ENCODE results near the gene RNF121.

Gene RNF121

DNA sequence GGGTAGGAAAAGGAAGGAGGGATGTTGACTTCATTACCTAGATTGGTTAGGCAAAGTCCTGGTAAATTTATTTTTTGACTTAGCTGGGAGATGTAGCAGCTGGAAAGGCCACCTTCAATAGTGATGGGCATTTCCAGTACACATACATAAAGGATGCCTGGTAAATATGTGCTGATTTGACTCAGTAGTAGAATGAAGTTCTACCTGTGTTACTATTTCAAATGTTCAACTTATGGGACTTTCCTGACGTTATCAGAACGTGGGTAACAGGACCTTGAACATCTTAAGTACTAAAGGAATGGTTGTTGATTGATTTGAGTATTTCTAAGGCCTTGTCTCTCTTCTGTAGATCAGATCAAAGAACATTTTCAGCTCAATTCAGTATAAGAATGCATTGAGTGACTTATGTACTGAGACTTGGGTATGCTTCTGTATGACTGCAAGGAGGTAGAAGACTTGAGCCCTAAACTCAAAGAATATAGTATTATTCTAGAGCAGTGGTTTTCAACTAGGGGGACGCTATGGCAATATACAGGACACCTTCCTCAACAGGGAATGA, 27.1 kb downstream of the RNF121 start:
- Histone ChIP-seq H3K9me3 (ENCODE audit: control insufficient read depth in 5 of 5, low read length in 5 of 5) (no peaks in the 10 kb centered on the region), H3K4me3 (ENCODE audit: low read depth in 1 of 5, low read length in 5 of 5) (no peak overlapping the region), H3K4me1 (ENCODE audit: control insufficient read depth in 5 of 5, insufficient read depth in 5 of 5, low read length in 5 of 5) (no peaks in the 10 kb centered on the region)

DNA sequence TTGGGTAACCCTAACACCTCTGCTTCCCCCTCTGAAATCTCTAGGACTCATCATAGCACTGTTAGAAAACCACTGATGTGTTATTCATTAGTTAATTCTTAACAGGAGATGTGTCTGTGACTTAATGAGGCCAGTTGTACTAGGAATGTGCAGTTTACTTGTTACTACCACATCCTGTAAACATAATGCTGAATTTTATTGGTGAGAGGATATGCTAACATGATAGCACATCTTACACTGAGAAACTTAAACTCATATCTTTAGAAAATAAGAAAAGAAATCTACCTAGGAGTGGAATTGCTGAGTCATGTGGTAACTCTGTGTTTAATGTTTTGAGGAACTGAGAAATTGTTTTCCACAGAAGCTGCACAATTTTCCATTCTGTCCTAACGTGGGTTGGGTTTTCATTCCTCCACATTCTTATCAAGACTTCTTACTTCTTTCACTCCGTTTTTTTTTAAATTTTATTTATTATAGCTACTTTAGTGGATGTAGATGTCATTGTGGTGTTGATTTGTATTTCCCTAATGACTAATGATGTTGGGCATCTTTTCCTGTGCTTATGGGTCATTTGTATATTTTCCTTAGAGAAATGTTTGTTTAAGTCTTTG, 33.7 kb downstream of the RNF121 start:
- Histone ChIP-seq H3K4me1 (ENCODE audit: control insufficient read depth in 5 of 5, insufficient read depth in 5 of 5, low read length in 5 of 5) (no peaks in the 10 kb centered on the region), H3K4me3 (ENCODE audit: low read depth in 1 of 5, low read length in 5 of 5) (no peak overlapping the region), H3K27me3 (ENCODE audit: control insufficient read depth in 5 of 5, insufficient read depth in 4 of 5, low read length in 5 of 5) (no peaks in the 10 kb centered on the region), H3K9me3 (ENCODE audit: control insufficient read depth in 5 of 5, low read length in 5 of 5) (peaks cover 0 to 4% (median 0%) of the 10 kb centered on the region in 5 donors), H3K9ac (ENCODE audit: low read length in 5 of 5) (no peak overlapping the region), H3K27ac (ENCODE audit: low read depth, low read length) (no peak overlapping the region), H3K36me3 (ENCODE audit: control insufficient read depth in 5 of 5, insufficient read depth in 5 of 5, low read length in 5 of 5) (peaks cover 12 to 32% (median 25%) of the 10 kb centered on the region in 5 donors)

More for the DNA sequence above, 27.1 kb downstream of the RNF121 start:
- no peak overlapping the region for H3K27ac ChIP-seq (ENCODE audit: low read depth, low read length)
- H3K36me3 ChIP-seq (ENCODE audit: control insufficient read depth in 5 of 5, insufficient read depth in 5 of 5, low read length in 5 of 5): peaks cover 7 to 13% (median 10%) of the 10 kb centered on the region in 5 donors
- H3K9ac ChIP-seq (ENCODE audit: low read length in 5 of 5): no peak overlapping the region
- no peaks in the 10 kb centered on the region for H3K27me3 ChIP-seq (ENCODE audit: control insufficient read depth in 5 of 5, insufficient read depth in 4 of 5, low read length in 5 of 5)

DNA sequence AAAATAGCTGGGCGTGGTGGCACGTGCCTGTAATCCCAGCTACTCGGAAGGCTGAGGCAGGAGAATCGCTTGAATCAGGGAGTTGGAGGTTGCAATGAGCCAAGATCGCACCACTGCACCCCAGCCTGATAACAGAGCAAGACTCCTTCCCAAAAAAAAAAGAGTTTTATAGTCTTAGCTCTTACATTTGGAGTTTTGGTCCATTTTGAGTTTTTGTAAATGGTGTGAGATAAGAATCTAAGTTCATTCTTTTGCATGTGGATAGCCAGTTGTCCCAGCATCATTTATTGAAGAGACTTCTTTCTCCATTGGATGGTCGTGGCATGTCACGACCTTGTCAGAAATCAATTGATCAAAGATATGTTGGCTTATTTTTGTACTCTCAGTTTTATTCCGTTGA, 34.6 kb downstream of the RNF121 start:
- no peak overlapping the region for H3K27ac ChIP-seq (ENCODE audit: low read depth, low read length)
- no peak overlapping the region for H3K4me3 ChIP-seq (ENCODE audit: low read depth in 1 of 5, low read length in 5 of 5)
- no peak overlapping the region for H3K9ac ChIP-seq (ENCODE audit: low read length in 5 of 5)
- peaks cover 0 to 4% (median 0%) of the 10 kb centered on the region in 5 donors for H3K9me3 ChIP-seq (ENCODE audit: control insufficient read depth in 5 of 5, low read length in 5 of 5)
- H3K36me3 ChIP-seq (ENCODE audit: control insufficient read depth in 5 of 5, insufficient read depth in 5 of 5, low read length in 5 of 5): peaks cover 13 to 36% (median 28%) of the 10 kb centered on the region in 5 donors
- H3K4me1 ChIP-seq (ENCODE audit: control insufficient read depth in 5 of 5, insufficient read depth in 5 of 5, low read length in 5 of 5): no peaks in the 10 kb centered on the region
- no peaks in the 10 kb centered on the region for H3K27me3 ChIP-seq (ENCODE audit: control insufficient read depth in 5 of 5, insufficient read depth in 4 of 5, low read length in 5 of 5)

DNA sequence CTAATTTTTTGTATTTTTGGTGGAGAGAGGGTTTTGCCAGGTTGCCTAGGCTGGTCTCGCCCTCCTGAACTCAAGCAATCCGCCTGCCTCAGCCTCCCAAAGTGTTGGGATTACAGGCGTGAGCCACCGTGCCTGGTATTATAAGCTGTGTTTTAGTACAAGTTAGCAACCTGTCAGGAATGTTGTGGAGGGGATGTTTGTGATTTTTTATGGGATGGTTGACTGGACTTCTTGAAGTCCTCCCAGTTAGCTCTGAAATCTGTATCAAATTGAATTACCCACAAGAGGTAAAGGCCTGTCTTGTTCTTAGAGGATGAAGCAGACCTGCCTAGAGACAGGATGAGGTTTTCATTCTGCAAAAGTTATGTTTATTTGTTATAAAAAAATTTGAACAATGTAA, 35.8 kb downstream of the RNF121 start:
- peaks cover 13 to 39% (median 28%) of the 10 kb centered on the region in 5 donors for H3K36me3 ChIP-seq (ENCODE audit: control insufficient read depth in 5 of 5, insufficient read depth in 5 of 5, low read length in 5 of 5)
- H3K4me1 ChIP-seq (ENCODE audit: control insufficient read depth in 5 of 5, insufficient read depth in 5 of 5, low read length in 5 of 5): no peaks in the 10 kb centered on the region
- H3K9ac ChIP-seq (ENCODE audit: low read length in 5 of 5): no peak overlapping the region
- no peak overlapping the region for H3K4me3 ChIP-seq (ENCODE audit: low read depth in 1 of 5, low read length in 5 of 5)
- peaks cover 0 to 4% (median 0%) of the 10 kb centered on the region in 5 donors for H3K9me3 ChIP-seq (ENCODE audit: control insufficient read depth in 5 of 5, low read length in 5 of 5)
- no peaks in the 10 kb centered on the region for H3K27me3 ChIP-seq (ENCODE audit: control insufficient read depth in 5 of 5, insufficient read depth in 4 of 5, low read length in 5 of 5)
- no peak overlapping the region for H3K27ac ChIP-seq (ENCODE audit: low read depth, low read length)

DNA sequence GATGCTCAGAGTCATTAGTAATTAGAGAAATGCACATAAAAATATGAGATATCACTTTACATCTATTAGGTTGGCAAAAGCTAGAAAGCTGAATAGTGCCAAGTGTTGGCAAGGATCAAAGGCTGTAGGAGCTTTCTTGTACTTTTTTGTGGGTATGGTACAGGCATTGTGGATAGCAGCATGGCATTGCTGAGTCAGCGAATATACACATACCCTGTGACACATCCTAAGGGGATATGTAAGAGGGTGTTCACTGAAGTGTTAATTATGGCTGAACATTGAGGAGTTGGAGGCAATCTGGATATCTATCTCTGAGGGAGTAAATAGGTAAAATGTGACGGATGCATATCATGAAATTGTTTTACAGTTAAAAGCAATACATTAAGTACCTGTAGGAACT, 42.8 kb downstream of the RNF121 start:
- Histone ChIP-seq H3K27ac (ENCODE audit: low read depth, low read length) (no peak overlapping the region), H3K9ac (ENCODE audit: low read length in 5 of 5) (no peak overlapping the region), H3K4me3 (ENCODE audit: low read depth in 1 of 5, low read length in 5 of 5) (no peak overlapping the region), H3K27me3 (ENCODE audit: control insufficient read depth in 5 of 5, insufficient read depth in 4 of 5, low read length in 5 of 5) (no peaks in the 10 kb centered on the region), H3K4me1 (ENCODE audit: control insufficient read depth in 5 of 5, insufficient read depth in 5 of 5, low read length in 5 of 5) (no peaks in the 10 kb centered on the region), H3K9me3 (ENCODE audit: control insufficient read depth in 5 of 5, low read length in 5 of 5) (no peaks in the 10 kb centered on the region), H3K36me3 (ENCODE audit: control insufficient read depth in 5 of 5, insufficient read depth in 5 of 5, low read length in 5 of 5) (peaks cover 7 to 24% (median 14%) of the 10 kb centered on the region in 5 donors)

DNA sequence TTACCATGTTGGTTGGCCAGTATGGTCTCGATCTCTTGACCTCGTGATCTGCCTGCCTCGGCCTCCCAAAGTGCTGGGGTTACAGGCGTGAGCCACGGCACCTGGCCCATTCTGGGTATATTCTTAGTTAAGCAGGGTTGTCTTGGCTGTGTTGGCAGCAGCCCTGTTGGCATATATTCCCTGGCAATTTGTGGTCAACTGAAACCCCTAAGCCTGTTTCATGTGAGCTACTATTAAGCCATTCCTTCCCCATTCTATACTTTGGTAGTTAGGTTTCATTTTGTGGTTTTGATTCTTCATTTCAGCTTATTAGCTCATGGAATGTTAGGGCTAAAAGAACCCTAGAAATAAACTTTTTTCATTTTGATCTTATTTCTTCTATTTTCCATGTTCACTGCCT, 47.7 kb downstream of the RNF121 start:
- no peaks in the 10 kb centered on the region for H3K27me3 ChIP-seq (ENCODE audit: control insufficient read depth in 5 of 5, insufficient read depth in 4 of 5, low read length in 5 of 5)
- no peak overlapping the region for H3K4me3 ChIP-seq (ENCODE audit: low read depth in 1 of 5, low read length in 5 of 5)
- no peaks in the 10 kb centered on the region for H3K4me1 ChIP-seq (ENCODE audit: control insufficient read depth in 5 of 5, insufficient read depth in 5 of 5, low read length in 5 of 5)
- peaks cover 0 to 23% (median 10%) of the 10 kb centered on the region in 5 donors for H3K36me3 ChIP-seq (ENCODE audit: control insufficient read depth in 5 of 5, insufficient read depth in 5 of 5, low read length in 5 of 5)
- no peaks in the 10 kb centered on the region for H3K9me3 ChIP-seq (ENCODE audit: control insufficient read depth in 5 of 5, low read length in 5 of 5)
- no peak overlapping the region for H3K27ac ChIP-seq (ENCODE audit: low read depth, low read length)
- H3K9ac ChIP-seq (ENCODE audit: low read length in 5 of 5): no peak overlapping the region

DNA sequence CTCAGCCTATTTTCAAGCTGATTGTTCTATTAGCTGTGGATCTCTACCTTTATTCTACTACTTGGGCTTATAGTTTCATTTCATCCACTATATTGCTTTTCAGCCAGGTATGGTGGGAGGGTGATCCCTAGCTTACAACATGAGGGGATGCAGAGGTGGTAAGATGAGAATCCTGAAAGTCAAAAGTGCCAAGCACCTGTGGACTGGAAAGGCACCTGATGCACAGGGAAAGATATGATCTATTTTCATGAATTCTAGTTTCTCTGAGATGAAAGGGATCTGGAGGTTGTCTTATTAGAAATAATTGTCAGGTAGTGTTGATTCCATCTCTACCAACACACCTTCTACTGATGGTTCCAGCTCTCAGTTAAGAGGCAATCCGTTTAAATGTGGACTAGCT, 48.2 kb downstream of the RNF121 start:
- no peaks in the 10 kb centered on the region for H3K4me1 ChIP-seq (ENCODE audit: control insufficient read depth in 5 of 5, insufficient read depth in 5 of 5, low read length in 5 of 5)
- no peak overlapping the region for H3K27ac ChIP-seq (ENCODE audit: low read depth, low read length)
- H3K27me3 ChIP-seq (ENCODE audit: control insufficient read depth in 5 of 5, insufficient read depth in 4 of 5, low read length in 5 of 5): no peaks in the 10 kb centered on the region
- H3K36me3 ChIP-seq (ENCODE audit: control insufficient read depth in 5 of 5, insufficient read depth in 5 of 5, low read length in 5 of 5): peaks cover 0 to 21% (median 10%) of the 10 kb centered on the region in 5 donors
- no peak overlapping the region for H3K9ac ChIP-seq (ENCODE audit: low read length in 5 of 5)
- H3K4me3 ChIP-seq (ENCODE audit: low read depth in 1 of 5, low read length in 5 of 5): no peak overlapping the region
- H3K9me3 ChIP-seq (ENCODE audit: control insufficient read depth in 5 of 5, low read length in 5 of 5): no peaks in the 10 kb centered on the region

DNA sequence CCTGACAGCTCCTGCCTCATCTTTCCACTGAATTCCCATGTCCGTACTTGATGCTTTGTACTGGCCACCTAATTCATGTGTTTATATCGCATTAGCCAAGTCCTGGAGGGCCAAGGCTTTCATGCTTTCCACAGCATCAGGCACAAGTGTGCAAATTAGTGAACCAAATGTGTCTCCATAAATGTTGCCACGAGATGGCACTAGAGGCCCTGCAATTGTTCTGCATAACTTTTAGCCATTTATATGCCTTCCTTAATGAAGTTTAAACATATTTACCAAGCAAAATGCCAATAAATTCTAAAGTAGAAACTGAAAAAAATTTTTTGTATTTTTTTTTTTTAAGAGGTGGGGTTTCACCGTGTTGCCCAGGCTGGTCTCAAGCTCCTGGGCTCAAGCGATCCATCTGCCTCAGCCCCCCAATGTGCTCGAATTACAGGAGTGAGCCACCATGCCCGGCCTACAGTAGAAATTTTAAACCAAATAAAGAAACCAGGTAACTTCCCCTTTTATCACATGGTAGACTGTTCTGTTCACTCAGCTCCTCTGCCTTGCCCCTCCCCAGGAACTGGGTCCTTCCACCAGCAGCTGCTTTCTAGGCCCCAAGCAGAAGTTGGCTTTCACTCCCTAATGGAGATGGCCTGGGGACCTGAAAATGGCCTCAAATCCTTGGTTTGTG, 49.0 kb downstream of the RNF121 start:
- Histone ChIP-seq H3K36me3 (ENCODE audit: control insufficient read depth in 5 of 5, insufficient read depth in 5 of 5, low read length in 5 of 5) (peaks cover 0 to 21% (median 10%) of the 10 kb centered on the region in 5 donors), H3K9ac (ENCODE audit: low read length in 5 of 5) (no peak overlapping the region), H3K4me1 (ENCODE audit: control insufficient read depth in 5 of 5, insufficient read depth in 5 of 5, low read length in 5 of 5) (no peaks in the 10 kb centered on the region), H3K9me3 (ENCODE audit: control insufficient read depth in 5 of 5, low read length in 5 of 5) (no peaks in the 10 kb centered on the region), H3K27me3 (ENCODE audit: control insufficient read depth in 5 of 5, insufficient read depth in 4 of 5, low read length in 5 of 5) (no peaks in the 10 kb centered on the region), H3K27ac (ENCODE audit: low read depth, low read length) (no peak overlapping the region), H3K4me3 (ENCODE audit: low read depth in 1 of 5, low read length in 5 of 5) (no peak overlapping the region)

DNA sequence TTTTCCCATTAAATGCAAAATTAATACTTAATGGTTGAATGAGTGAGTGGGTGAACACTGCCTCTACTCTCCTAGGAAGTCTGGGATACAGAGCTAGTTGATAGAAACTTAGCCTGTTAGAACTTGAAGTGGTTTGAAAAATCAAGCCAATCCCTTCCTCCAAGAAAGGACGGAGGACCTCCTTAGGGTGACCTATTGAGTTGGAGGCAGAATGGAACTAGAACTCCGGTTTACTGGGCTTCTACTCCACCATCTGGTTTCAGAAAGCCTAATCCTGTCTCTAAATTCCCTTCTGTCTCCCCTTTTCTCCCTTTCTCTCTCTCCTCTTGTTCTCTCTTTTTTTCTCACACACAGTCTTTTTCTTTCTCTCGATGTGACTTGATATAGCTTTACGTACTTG, 50.2 kb downstream of the RNF121 start:
- H3K27me3 ChIP-seq (ENCODE audit: control insufficient read depth in 5 of 5, insufficient read depth in 4 of 5, low read length in 5 of 5): no peaks in the 10 kb centered on the region
- H3K4me3 ChIP-seq (ENCODE audit: low read depth in 1 of 5, low read length in 5 of 5): no peak overlapping the region
- no peak overlapping the region for H3K9ac ChIP-seq (ENCODE audit: low read length in 5 of 5)
- peaks cover 7 to 21% (median 11%) of the 10 kb centered on the region in 5 donors for H3K36me3 ChIP-seq (ENCODE audit: control insufficient read depth in 5 of 5, insufficient read depth in 5 of 5, low read length in 5 of 5)
- H3K4me1 ChIP-seq (ENCODE audit: control insufficient read depth in 5 of 5, insufficient read depth in 5 of 5, low read length in 5 of 5): no peaks in the 10 kb centered on the region
- H3K27ac ChIP-seq (ENCODE audit: low read depth, low read length): no peak overlapping the region
- H3K9me3 ChIP-seq (ENCODE audit: control insufficient read depth in 5 of 5, low read length in 5 of 5): no peaks in the 10 kb centered on the region

DNA sequence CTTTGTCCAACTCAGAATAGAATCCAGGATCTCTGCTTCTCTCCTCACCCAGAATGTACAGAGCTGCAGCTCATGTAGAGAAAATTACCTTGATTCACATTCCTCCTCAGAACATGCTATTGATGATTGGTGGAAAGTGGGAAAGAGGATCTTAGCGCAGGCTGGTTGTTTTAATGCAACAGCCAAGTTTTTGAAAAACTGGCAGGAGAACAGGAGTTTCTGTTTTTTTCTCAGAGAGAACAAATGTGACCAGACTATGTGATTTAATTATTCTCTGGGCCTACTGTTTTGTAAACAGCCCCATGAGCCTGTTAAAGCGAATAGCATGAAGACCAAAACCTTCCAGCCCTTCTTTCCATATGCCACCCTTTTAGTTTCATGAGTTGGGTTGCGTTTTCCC, 50.8 kb downstream of the RNF121 start:
- H3K27ac ChIP-seq (ENCODE audit: low read depth, low read length): no peak overlapping the region

More for the DNA sequence above, 50.8 kb downstream of the RNF121 start:
- Histone ChIP-seq H3K27me3 (ENCODE audit: control insufficient read depth in 5 of 5, insufficient read depth in 4 of 5, low read length in 5 of 5) (no peaks in the 10 kb centered on the region), H3K9me3 (ENCODE audit: control insufficient read depth in 5 of 5, low read length in 5 of 5) (no peaks in the 10 kb centered on the region), H3K4me3 (ENCODE audit: low read depth in 1 of 5, low read length in 5 of 5) (no peak overlapping the region), H3K9ac (ENCODE audit: low read length in 5 of 5) (no peak overlapping the region), H3K4me1 (ENCODE audit: control insufficient read depth in 5 of 5, insufficient read depth in 5 of 5, low read length in 5 of 5) (no peaks in the 10 kb centered on the region), H3K36me3 (ENCODE audit: control insufficient read depth in 5 of 5, insufficient read depth in 5 of 5, low read length in 5 of 5) (peaks cover 8 to 21% (median 12%) of the 10 kb centered on the region in 5 donors)

Measured in subcutaneous abdominal adipose tissue (tissue), 5 donors.